Activated T-cell treated with anti-CD3 and anti-CD28 coated beads, Interleukin-2, amount 50 U/mL, for 1 hour (primary cell): ENCODE measurements around the gene PLXNA4.
"Not testable (repeated sequence)": the region's sequence is repeated elsewhere in the genome, so short reads cannot be mapped to it uniquely, and the experiment has no call there.

Experiments
- DNase-seq: peaks from one replicate; pipeline ENCODE4 v3.0.0-alpha.2; 2020

Gene PLXNA4

DNA sequence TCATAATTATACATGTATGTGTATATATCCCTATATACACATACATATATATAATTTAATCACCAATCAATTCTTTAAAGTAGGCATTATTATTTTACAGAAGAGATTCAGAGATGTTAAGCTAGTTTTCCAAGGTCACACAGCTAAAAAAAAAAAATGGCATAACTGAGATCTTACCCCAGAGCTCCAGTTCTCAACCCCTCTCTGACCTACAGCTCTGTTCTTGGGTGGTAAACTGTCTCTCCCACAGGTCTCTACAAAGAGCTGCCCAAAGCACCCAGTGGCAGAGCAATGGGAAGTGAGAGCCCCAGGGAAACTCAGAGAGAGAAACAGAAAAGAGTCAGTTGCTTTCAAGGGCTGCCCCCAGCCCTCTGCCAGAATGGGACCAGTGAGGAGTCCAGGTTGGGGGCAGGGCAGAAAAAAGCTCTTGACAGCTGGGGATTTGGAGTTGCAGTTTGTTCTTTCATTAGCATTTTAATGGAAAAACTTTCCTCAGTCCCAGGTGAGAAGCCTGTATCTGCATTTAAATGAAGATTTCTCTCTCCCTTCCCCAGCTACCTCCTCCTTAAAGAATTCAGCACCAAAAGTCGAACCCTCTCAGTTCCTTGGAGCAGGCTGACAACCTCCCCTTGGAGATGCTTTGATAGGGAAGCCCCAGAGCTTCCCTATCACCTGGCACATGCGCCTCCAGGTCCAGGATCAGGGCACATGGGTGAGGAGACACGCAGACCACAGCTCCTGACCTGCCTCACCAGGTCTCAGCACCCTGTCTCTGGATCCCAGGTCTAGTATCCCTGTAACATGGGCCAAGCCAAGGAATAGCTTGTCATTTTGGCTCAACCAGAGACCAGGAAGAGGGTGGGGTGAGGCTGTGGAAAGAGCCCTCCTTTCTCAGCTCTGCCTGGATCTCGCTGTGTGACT lies 388.1 kb downstream of the PLXNA4 start:
- no peak for DNase-seq

DNA sequence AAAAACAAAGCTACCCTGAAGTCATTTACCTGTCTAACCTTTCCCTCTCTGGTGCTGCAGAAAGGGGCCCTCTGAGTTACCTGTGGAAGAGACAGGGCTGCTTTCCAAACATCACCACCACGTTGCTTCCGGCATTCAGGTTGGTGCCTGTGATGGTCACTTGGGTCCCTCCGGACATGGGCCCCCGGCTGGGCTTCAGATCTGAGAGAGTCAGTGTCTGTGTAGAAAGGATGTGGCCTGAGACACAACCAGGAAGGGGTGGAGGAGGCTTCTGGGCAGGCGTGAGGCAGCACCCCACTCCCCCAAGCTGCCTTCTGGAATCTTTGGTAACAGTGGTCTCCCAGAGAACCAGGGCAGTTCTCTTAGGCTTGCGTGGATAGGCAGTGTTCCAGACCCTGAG lies 388.9 kb downstream of the PLXNA4 start:
- DNase-seq, result no peak

DNA sequence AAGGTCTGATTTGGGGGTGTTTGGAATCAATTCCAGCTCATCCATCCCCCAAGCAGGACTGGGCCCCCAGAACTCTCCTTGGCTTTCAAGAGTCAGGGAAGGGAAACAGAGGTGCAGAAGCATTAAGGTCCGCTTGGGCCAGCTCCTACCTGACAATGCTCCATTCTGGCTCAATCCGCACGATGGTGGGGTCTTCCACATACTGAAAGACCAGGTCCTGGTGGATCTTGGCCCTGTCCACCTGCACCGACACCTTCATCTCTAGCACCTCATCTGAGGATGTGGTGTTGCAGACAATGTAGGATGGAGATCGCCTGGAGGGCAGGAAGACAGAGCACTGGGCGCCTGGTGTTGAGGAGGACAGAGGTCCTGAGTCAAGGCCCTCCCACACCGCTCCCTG lies 391.1 kb downstream of the PLXNA4 start:
- DNase-seq, result no peak

DNA sequence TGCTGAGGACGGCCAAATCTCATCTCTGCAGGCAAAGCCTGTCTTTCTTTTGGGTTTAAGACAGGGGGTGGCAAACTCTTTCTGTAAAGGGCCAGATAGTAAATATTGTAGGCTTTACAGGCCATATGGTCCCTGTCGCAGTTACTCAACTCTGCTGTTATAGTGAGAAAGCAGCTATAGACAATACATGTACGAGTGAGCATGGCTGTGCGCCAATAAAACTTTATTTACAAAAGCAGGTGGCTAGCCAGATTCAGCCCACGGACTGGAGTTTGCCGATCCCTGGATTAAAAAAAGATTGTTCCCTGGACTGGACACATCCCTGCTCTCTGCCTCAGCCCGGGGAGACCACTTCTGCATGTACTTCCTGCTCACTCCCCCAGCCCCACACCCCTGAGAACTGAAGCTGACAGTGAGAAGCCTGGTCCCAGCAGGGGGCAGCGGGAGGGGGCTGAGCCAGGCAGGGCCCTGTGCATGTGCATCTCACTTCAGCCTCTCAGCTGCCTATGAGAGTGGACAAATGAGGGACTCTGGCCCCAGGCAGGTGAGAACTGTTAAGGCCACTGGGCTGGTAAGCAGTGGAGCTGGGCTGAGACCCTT lies 392.4 kb downstream of the PLXNA4 start:
- no peak for DNase-seq

DNA sequence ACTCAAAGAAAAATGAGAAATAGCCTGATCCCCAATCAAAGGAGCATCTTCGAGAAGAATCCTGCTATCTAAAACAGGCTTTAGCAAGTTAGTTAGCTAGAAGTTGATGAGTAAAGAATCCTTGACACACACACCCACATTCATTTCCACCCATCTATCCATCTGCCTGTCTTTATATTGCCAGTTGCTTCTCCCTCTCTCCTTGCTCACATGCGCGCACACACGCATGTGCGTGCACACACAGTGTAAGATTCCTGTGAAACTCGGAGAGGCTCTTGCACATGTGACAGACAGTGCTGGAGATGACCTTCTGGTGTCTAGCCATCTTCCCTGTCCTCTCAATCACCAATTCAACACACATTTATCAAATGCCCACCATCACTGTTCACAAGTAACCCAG lies 393.3 kb downstream of the PLXNA4 start:
- DNase-seq, result no peak

DNA sequence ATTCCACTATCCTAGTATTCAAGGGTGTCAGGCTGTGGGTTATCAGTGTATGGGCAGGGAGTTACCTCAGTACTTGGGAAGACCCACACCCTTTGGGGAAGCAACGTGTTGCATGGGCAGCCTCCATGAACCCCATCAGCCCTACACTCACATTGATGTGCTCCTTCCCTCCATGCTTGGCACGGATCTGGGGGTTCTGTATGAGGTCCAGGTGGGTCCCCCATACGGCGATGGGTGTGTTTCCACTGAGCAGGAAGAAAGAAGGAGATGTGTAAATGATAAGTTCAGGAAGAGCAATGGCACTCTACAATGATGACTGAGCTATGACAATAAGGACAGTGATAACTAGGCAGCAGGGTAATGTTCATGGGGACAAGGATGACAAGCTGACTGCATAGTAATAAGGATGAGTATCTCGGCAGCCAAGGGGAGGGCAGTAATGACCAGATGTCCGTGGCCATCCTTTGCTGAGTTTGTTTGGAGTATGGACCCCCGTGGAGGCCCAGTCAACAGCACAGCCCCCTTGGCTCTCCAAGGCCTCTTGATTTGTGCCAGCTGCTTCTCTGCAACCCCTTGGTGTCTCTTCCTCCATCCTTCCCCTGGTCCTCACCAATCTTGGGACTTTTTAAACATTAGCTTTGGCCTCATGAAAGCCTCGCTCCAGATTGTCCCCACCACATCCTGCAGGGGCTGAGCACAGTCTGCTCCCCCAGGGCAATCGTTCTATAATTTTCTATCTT lies 394.2 kb downstream of the PLXNA4 start:
- no peak for DNase-seq

DNA sequence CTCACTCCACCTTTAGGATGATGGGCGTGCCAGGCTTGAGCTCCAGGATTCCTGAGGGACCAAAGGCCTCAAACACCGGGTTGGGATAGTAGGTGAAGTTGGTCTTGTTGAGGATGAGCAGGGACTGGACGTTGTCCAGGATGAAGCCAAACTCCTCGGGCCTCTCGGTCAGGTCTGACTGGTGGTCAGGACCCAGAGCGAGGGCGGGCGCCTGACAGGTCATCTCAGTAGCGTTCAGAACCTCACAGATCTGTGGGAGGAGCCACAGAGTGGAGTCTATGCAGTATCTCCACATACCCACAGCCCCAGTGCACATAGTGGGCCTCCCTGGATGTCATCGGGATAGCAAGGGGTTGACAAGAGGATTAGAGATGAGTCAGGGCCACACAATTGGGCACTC lies 394.9 kb downstream of the PLXNA4 start:
- DNase-seq, result no peak

DNA sequence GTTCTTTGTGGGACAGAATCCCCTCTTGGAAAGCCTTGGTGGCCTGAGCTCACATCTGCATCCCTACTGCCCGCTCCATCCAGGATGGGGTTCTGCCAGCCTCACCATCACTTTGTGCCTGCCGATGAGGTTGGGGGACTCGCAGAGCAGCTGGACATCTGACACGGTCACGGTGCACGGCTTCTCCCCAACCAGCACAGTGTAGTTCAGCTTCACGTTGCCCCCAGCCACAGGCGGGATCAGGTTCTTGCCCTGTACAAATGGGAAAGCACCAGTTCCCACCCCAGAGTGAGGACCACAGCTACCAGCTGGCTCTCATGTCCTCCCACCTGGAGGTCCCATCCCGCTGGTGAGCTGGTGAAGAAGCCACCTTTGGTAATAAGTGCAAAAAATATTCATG lies 395.8 kb downstream of the PLXNA4 start:
- DNase-seq, result no peak

DNA sequence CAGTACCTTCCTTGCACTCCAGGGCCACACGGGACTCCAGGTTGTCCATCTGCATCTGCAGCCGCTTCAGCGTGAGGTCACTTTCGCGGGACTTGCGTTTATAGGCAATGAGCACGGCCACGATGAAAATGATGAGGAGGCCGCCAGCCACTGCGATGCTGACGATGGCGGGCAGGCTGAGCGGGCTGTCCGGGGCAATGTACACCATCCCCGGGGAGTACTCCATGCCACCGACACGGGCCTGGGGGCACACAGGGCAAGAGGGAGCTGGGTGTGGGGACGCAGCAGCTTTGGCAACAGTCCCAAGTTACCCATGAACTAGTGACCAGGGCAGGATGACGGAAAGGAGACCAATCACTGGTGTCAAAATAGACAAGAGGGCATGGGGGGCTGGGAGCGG lies 396.6 kb downstream of the PLXNA4 start:
- DNase-seq, result no peak

DNA sequence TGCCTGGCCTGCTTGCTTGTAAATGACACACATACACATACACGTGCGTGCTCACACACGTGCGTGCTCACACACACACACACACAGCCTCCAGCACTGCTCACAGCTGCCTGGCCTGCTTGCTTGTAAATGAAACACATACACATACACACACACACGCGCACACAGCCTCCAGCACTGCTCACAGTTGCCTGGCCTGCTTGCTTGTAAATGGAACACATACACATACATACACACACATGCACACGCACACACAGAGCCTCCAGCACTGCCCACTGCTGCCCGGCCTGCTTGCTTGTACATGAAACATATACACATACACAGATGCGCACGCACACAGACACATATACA lies 397.2 kb downstream of the PLXNA4 start:
- DNase-seq, result no peak

DNA sequence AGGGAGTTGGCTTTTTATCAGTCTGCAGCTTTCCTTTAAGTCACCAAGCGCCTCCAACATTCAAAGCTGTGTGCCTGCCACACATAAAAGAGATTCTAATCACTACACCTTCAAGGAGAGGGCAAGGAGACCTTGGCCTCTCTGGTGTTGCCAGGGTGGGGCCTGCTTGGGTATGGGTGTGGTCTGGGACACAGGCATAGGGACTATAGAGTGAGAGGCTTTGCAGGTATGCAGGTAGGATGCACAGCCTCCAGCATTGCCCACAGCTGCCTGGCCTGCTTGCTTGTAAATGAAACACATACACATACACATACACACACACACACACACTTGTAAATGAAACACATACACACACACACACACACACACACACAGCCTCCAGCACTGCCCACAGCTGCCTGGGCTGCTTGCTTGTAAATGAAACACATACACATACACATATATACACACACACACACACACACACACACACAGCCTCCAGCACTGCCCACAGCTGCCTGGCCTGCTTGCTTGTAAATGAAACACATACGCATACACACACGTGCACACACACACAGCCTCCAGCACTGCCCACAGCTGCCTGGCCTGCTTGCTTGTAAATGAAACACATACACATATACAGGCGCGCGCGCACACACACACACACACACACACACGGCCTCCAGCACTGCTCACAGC lies 397.7 kb downstream of the PLXNA4 start:
- DNase-seq, result not testable (repeated sequence)

DNA sequence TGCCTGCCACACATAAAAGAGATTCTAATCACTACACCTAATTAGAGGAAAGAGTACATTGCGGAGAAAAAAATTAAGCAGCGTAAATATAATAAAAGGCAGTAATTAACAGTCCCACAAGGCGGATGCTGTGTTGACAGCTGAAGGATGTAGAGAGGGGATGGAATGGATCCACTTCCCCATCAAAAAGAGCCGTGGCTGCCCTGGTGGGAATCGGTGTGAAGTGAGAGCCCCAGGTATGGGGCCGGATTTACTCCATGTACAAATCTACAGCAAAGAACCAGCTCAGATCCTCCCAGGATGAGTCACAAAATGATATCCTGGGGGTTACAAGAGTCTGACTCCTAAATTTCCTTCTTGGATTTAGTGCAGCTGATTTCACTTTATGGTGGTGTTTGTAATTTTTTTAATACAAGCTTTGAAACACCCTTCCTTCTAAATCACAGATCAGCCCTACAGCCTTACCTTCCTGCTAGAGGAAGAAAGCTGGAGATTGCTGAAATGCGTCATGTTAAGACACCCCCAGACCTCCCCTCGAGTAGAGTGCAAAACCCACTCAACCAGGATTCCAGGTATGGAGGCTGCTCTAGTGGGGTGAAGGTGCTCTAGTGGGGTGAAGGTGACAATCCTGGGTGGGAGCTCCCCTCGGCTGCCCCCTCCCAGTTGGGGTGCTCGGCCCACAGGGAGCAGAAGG lies 398.4 kb downstream of the PLXNA4 start:
- DNase-seq, result no peak

DNA sequence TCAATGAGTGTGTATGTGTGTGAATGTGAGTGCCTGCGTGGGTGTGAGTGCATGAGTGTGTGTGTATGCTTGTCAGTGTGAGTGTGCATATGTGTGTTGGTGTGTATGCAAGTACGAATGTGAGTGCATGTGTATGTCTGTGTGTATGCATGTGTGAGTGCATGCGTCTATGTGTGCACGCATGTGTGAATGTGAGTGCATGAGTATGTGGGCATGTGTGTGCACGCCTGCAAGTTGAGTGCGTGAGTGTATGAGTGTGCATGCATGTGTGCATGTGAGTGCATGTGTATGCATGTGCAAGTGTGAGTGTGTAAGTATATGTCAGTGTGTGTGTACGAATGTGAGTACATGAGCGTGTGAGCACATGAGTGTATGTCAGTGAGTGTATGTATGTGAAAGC lies 399.6 kb downstream of the PLXNA4 start:
- DNase-seq, result no peak

DNA sequence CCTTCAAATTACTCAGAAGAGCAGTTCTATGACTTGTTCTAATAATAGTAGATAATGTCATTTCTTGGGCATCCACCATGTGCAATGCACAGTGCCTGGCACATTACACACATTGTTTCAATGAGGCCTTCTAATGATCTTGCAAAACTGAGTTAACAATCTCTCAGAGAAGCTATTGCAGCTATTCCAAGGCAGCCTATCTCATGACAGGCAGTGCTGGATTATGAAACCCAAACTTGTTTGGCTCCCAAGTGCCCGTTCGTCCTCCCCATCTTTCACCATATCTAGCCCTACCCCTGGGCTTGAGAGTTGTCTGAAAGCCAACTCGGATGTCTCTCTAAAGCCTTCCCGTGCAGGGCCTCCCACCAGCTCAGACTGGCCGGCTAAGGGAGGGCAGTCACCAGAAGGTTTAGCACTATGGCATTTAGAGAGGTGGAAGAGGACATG lies 405.1 kb downstream of the PLXNA4 start:
- DNase-seq, result no peak

DNA sequence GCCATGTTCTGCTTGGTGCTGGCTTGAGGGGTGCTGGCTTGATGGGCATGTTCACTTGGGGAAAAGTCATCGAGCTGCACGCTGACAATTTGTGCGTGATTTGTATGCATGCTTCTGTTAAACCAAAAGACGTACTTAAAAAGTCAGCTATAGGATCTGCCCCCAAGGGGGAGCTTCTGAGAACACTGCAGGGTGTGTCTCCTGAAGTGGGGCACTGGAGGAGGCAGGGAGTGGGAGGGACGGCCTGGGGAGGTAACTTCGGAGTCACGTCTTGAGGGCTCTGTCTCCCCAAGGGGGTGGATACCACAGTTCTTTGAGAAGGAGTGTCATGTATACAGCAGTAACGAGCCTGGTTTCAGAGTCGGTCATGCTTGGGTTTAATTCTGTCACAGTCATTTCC lies 406.5 kb downstream of the PLXNA4 start:
- DNase-seq, result no peak

DNA sequence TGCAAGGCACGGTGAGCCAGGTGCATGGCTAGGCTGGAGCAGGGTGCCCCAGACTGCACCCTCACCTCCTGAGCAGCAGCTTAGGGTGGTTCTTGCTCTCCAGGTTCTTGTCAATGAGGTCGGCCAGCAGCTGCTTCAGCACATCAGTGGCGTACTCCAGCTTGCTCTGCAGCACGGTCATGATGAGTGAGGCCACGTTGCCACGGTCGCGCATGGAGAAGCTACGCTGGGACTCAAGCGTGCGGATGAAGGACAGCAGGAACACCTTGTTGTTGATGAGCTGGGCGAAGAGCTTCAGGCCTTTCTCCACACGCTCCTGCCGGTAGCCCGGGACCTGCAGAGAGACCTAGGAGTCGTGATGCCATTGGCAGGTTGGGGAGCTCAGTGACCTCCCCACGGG lies 408.0 kb downstream of the PLXNA4 start:
- no peak for DNase-seq

DNA sequence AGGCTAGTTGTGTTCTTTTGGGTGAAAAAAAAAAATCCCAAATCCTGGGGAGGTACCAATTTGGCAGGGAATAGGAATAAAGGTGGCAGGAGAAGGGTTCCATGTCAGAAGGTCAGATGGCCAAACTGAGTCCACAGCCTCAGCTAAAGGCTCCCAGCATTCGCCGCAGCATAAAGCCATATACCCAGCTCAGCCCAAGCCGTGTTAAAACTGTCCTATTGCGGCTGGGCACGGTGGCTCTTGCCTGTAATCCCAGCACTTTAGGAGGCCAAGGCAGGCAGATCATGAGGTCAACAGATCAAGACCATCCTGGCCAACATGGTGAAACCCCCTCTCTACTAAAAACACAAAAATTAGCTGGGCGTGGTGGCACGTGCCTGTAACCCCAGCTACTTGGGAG lies 410.6 kb downstream of the PLXNA4 start:
- not testable (repeated sequence) for DNase-seq

DNA sequence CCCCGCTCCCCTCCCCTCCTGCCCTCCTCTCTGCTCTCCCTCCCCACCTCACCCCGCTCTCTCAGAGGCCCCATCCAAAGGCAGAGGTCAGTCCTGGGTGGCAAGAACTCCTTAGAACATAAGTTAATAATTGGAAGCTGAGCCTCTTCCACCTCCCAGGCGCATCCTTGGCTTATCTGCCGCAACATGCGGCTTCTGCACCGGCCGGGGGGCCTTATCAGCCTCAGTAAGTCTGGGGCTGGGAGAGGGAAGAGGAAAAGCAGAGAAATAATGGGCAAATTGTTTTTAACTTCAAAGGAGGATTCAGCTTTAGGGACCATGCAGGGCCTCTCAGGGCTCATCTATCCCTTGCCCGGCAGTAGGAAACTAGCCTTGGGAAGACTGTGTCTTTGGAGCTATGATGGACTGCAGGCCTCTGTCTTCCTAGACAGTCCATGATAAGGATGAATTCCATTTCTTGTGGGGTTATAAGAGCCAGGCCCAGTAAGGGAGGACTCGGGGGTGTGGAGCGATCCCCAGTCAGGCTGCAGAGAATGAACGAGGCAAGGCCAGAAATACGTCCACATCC lies 411.6 kb downstream of the PLXNA4 start:
- DNase-seq, result no peak

DNA sequence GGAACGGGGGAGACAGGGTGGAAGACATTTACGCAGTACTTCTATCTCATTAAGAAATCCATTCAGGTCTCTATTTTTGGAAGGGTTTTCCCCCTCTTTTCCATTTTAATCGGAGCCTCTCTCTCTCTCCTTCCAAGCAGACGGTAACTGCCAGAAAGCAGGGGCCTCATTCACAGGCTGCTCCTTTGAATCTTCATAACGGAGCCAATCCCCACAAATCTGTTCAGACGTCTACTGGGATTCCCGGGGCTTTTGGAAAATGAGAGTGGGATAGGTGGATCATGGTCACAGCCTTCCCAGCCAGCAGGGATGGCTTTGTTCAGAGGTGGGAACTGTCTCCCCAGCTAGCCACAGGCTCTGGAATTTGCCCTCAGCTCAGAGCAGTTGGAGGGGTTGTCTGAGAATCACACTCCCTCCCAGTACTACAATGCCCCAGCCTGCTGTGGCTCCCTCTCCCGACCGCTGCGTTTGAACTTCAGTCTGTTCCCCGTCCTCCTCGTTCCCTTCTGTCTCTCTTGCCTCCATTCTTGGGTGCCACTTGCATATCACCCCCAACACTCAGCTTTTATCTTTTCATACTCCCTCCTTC lies 413.6 kb downstream of the PLXNA4 start:
- no peak for DNase-seq

DNA sequence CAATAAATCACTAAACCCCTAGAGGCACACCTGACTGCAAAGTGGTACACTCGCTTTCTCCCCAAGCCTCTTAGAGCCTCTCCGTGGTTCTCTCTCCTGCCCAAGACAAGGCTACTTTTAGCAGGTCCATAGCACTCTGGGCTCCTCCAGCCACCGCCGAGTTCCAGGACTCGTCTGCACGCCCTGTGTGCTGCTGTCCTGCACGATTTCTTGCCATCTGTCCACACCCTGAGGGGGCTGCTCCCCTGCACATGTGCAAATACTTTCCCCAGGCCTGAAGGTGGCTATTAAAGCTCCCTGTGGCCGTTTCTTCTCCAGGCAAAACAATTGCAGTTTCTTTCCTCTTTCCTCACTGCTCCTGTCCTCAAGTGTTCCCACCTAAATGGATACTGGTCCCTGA lies 414.3 kb downstream of the PLXNA4 start:
- DNase-seq, result no peak

DNA sequence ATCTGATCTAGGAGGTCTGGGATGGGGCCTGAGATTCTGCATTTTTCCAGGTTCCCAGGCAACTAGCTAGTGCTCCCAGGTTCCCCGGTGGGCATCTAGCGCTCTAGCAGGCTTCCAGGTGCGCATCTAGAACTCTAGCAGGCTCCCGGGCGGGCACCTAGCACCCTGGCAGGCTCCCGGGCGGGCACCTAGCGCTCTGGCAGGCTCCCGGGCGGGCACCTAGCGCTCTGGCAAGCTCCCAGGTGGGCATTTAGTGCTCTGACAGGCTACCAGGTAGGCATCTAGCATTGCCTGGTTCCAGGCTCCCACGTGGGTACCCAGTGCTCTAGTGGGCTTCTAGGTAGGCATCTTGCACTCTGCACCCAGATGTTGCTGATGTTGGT lies 414.7 kb downstream of the PLXNA4 start:
- DNase-seq, result no peak
